Activated CD8-positive, alpha-beta memory T cell treated with anti-CD3 and anti-CD28 coated beads, Interleukin-2, amount 10 ng/mL, durations not matched to agents 7 days and 5 days (primary cell): ENCODE results near the gene TMEM132D. TPM values are rescaled to one million over a fixed set of nuclear protein-coding genes. Genes with fewer than 3 reads are reported as not detected.

Experiments used
- ATAC-seq: fragments of 150-1000 bp; cut with Tn5 transposase; one replicate; pipeline ENCODE4 v1.10.0; 2021; ENCODE audit warnings: moderate library complexity
- CTCF ChIA-PET: fragments of 350-600 bp; sonication (Branson Sonifier 250); formaldehyde crosslinking; loops from one replicate; lab custom pipeline; 2021; ENCODE audit warnings: antibody characterized with exemption; lab: Charles Lee
- DNase-seq: peaks from one replicate; pipeline ENCODE4 v3.0.0-alpha.2; 2020
- H3K27ac Mint-ChIP-seq: one replicate; pipeline ENCODE4 v1.8.0; 2021; ENCODE audit warnings: mild to moderate bottlenecking, mixed read lengths
- H3K27me3 Mint-ChIP-seq: one replicate; pipeline ENCODE4 v1.8.0; 2021; ENCODE audit warnings: mixed read lengths
- H3K36me3 Mint-ChIP-seq: one replicate; pipeline ENCODE4 v1.8.0; 2021; ENCODE audit warnings: mild to moderate bottlenecking, mixed read lengths
- H3K4me1 Mint-ChIP-seq: one replicate; pipeline ENCODE4 v1.8.0; 2021; ENCODE audit warnings: mixed read lengths
- H3K4me3 Mint-ChIP-seq: one replicate; pipeline ENCODE4 v1.8.0; 2021; ENCODE audit warnings: mild to moderate bottlenecking, moderate library complexity, mixed read lengths
- H3K9me3 Mint-ChIP-seq: one replicate; pipeline ENCODE4 v1.8.0; 2022; ENCODE audit warnings: low read depth, mixed read lengths
- total RNA-seq, 2 experiments: library from RNA; stranded (reverse); gene quantifications; one replicate each; pipeline ENCODE4 v1.2.3, GENCODE V29; 2021

TMEM132D gene
- total RNA-seq, 2 experiments from 2014 or later = not detected

DNA sequence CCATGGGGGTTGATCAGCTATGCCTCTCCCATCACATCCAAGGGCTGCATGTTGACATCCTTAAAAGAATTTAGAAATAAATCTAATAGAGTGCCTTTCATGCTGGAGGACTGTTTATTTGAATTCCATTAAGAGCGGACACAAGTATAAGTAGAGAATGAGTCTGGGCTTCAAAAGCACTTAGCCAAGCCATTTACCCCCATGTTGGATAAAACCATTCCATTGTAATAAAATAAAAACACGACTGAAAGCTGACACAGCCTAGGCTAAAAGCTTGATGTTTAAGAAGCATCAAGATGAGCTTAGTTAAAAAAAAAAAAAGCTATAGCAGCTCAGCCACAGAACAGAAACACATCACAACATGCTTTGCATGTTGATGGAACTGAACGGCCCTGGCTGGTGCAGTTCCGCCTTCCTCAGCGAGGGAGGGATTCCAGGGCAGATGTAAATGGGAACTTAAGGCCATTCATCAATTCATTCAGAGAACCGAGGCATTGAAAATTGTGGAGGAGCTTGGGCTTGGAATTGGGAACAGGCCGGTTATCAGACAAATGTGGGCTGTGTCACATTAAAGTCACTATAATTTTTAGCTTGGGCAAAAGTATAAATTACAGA lies 41.2 kb downstream of the TMEM132D start:
- Mint-ChIP-seq H3K36me3 (no peaks in the 10 kb centered on the region), H3K4me1 (no peaks in the 10 kb centered on the region), H3K27me3 (no peaks in the 10 kb centered on the region), H3K27ac (no peak overlapping the region), H3K4me3 (no peak overlapping the region), H3K9me3 (peaks cover 14% of the 10 kb centered on the region)
- DNase-seq = no peak
- CTCF ChIA-PET = no interaction called here
- ATAC-seq = no peak

- DNase-seq (no peak), ATAC-seq (no peak)
- H3K4me1 Mint-ChIP-seq = no peaks in the 10 kb centered on the region
- CTCF ChIA-PET = no interaction called here
- H3K9me3 Mint-ChIP-seq = peaks cover 14% of the 10 kb centered on the region
- no peak overlapping the region for H3K4me3 Mint-ChIP-seq
- no peak overlapping the region for H3K27ac Mint-ChIP-seq
- H3K36me3 Mint-ChIP-seq = no peaks in the 10 kb centered on the region
- H3K27me3 Mint-ChIP-seq = no peaks in the 10 kb centered on the region
Measured at GRCh38 chr12:129861951-129862350, 41.9 kb downstream of the TMEM132D start.

GRCh38 chr12:129854591-129854990 lies 49.2 kb downstream of the TMEM132D start:
- ATAC-seq = no peak
- no peak for DNase-seq

DNA sequence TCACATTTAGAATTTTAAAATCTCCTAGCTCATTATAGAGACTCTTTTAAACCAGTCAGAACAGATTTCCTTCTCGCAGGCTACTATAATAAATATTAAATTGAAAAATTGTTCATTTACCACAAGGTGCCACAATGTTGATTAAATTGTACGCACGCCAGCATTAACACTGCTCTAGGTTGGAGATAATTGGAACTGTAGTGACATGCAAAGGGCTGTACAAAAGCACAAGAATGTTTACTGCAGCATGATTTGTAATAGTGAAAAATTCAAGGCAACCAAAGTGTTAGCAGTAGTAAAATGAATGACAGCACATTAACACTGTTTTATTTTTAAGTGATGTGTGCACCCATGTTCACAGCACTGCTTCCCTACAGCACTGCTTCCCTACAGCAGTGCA lies 52.5 kb downstream of the TMEM132D start:
- ATAC-seq = no peak
- CTCF ChIA-PET = no interaction called here
- H3K27ac Mint-ChIP-seq = no peak overlapping the region
- H3K4me1 Mint-ChIP-seq = no peaks in the 10 kb centered on the region
- H3K36me3 Mint-ChIP-seq = no peaks in the 10 kb centered on the region
- H3K4me3 Mint-ChIP-seq = no peak overlapping the region
- DNase-seq = no peak
- no peaks in the 10 kb centered on the region for H3K9me3 Mint-ChIP-seq
- H3K27me3 Mint-ChIP-seq = no peaks in the 10 kb centered on the region

More at GRCh38 chr12:129854591-129854990, 49.2 kb downstream of the TMEM132D start:
- Mint-ChIP-seq H3K27ac (no peak overlapping the region), H3K9me3 (no peaks in the 10 kb centered on the region), H3K36me3 (no peaks in the 10 kb centered on the region), H3K27me3 (no peaks in the 10 kb centered on the region), H3K4me3 (no peak overlapping the region), H3K4me1 (no peaks in the 10 kb centered on the region)
- CTCF ChIA-PET = no interaction called here

GRCh38 chr12:129848876-129849275 lies 54.9 kb downstream of the TMEM132D start:
- DNase-seq (no peak), ATAC-seq (no peak)
- Mint-ChIP-seq H3K4me1 (no peaks in the 10 kb centered on the region), H3K4me3 (no peak overlapping the region), H3K27ac (no peak overlapping the region), H3K9me3 (no peaks in the 10 kb centered on the region), H3K36me3 (no peaks in the 10 kb centered on the region), H3K27me3 (no peaks in the 10 kb centered on the region)
- CTCF ChIA-PET = no interaction called here

GRCh38 chr12:129847063-129847462 lies 56.8 kb downstream of the TMEM132D start:
- no peaks in the 10 kb centered on the region for H3K27me3 Mint-ChIP-seq
- no peaks in the 10 kb centered on the region for H3K4me1 Mint-ChIP-seq
- no peak overlapping the region for H3K4me3 Mint-ChIP-seq
- DNase-seq (no peak), ATAC-seq (no peak)
- H3K9me3 Mint-ChIP-seq = no peaks in the 10 kb centered on the region
- no peaks in the 10 kb centered on the region for H3K36me3 Mint-ChIP-seq
- no peak overlapping the region for H3K27ac Mint-ChIP-seq
- CTCF ChIA-PET = no interaction called here

DNA sequence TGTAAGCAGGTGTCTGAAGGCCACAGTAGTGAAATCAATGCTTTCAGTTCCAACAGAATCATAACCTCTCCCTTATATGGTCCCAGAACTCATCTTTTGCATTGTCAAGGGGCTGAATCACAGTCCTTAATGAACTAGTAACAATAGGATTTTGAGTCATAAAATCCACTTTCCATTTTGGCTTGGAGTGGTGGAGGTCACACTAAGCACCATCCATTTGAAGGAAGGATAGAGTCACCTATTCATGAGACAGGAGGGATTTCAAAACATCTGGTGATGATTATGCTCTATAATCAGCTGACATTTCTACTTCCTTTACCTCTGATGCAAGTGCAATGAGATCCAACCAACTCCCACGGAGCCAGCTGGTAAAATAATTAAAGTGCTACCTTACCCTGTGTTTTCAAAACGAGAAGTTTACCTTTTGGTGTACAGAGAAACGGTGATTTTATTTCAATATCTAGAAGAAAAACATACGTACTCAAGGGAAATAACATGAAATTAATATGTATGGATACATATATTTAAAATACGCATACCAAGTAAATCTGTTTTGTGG lies 59.1 kb downstream of the TMEM132D start:
- Mint-ChIP-seq H3K27me3 (no peaks in the 10 kb centered on the region), H3K4me1 (no peaks in the 10 kb centered on the region), H3K36me3 (no peaks in the 10 kb centered on the region), H3K9me3 (no peaks in the 10 kb centered on the region), H3K4me3 (no peak overlapping the region), H3K27ac (no peak overlapping the region)
- CTCF ChIA-PET = no interaction called here
- no peak for DNase-seq
- ATAC-seq = no peak

DNA sequence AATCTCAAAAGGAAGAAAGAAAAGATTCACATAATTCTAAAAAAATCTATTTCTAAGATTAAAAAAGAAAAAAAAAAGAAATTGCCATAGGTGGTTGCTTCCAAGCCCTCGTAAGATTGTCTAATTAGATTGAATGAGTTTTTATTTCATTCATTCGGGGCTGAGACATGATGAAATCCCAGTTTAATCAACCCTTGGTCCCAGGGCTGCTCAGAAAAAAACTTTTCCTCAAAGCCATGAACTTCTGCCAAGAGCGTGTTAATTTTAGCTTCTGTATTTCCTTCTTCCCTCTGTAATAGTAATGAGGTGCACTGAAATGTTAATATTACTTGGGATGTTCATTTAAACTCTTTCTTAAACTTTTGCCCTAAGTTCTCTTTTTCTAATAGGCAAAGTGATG lies 62.6 kb downstream of the TMEM132D start:
- ATAC-seq (no peak), DNase-seq (no peak)
- Mint-ChIP-seq H3K9me3 (no peaks in the 10 kb centered on the region), H3K27me3 (no peaks in the 10 kb centered on the region), H3K27ac (no peak overlapping the region), H3K4me3 (no peak overlapping the region), H3K4me1 (no peaks in the 10 kb centered on the region), H3K36me3 (no peaks in the 10 kb centered on the region)
- CTCF ChIA-PET = no interaction called here

GRCh38 chr12:129840145-129840884 lies 63.5 kb downstream of the TMEM132D start:
- no peaks in the 10 kb centered on the region for H3K9me3 Mint-ChIP-seq
- CTCF ChIA-PET = no interaction called here
- no peak for DNase-seq
- H3K27ac Mint-ChIP-seq = no peak overlapping the region
- no peak for ATAC-seq
- H3K4me1 Mint-ChIP-seq = no peaks in the 10 kb centered on the region
- no peak overlapping the region for H3K4me3 Mint-ChIP-seq
- H3K27me3 Mint-ChIP-seq = no peaks in the 10 kb centered on the region
- H3K36me3 Mint-ChIP-seq = no peaks in the 10 kb centered on the region

DNA sequence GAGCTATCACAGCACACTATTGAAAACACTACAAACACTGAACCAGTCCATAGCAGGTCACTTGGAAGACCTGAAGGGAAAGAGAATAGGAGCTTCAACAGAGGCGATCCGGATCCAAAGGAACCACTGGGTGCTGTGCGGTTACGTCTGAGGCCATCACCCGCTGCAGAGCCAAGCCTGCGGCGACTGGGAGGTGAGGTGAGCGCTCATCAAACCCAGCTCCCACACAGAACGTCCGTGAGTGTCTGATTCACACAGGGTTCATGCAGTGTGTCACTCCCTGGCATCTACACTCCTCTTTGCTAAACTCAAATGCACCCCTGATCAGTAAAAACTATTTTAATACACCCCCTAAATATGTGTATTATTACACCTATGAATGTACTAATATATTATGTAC lies 64.1 kb downstream of the TMEM132D start:
- Mint-ChIP-seq H3K9me3 (peaks cover 3% of the 10 kb centered on the region), H3K4me1 (no peaks in the 10 kb centered on the region), H3K27me3 (no peaks in the 10 kb centered on the region), H3K4me3 (no peak overlapping the region), H3K36me3 (no peaks in the 10 kb centered on the region), H3K27ac (no peak overlapping the region)
- CTCF ChIA-PET = no interaction called here
- no peak for DNase-seq
- ATAC-seq = no peak

GRCh38 chr12:129831294-129831693 lies 72.5 kb downstream of the TMEM132D start:
- DNase-seq = no peak
- Mint-ChIP-seq H3K27ac (no peak overlapping the region), H3K36me3 (peaks cover 1% of the 10 kb centered on the region), H3K4me3 (no peak overlapping the region), H3K9me3 (peaks cover 4% of the 10 kb centered on the region), H3K4me1 (no peaks in the 10 kb centered on the region), H3K27me3 (no peaks in the 10 kb centered on the region)
- CTCF ChIA-PET = no interaction called here
- no peak for ATAC-seq

- H3K9me3 Mint-ChIP-seq = peaks cover 7% of the 10 kb centered on the region
- no peak overlapping the region for H3K27ac Mint-ChIP-seq
- ATAC-seq (no peak), DNase-seq (no peak)
- CTCF ChIA-PET = no interaction called here
- H3K27me3 Mint-ChIP-seq = no peaks in the 10 kb centered on the region
- H3K4me1 Mint-ChIP-seq = no peaks in the 10 kb centered on the region
- no peak overlapping the region for H3K4me3 Mint-ChIP-seq
- H3K36me3 Mint-ChIP-seq = peaks cover 1% of the 10 kb centered on the region
Measured at GRCh38 chr12:129830796-129831195, 73.0 kb downstream of the TMEM132D start.

GRCh38 chr12:129827866-129828384 lies 75.9 kb downstream of the TMEM132D start:
- ATAC-seq = no peak
- CTCF ChIA-PET = no interaction called here

More at GRCh38 chr12:129827866-129828384, 75.9 kb downstream of the TMEM132D start:
- peaks cover 1% of the 10 kb centered on the region for H3K36me3 Mint-ChIP-seq
- no peaks in the 10 kb centered on the region for H3K4me1 Mint-ChIP-seq
- DNase-seq = no peak
- H3K9me3 Mint-ChIP-seq = peaks cover 5% of the 10 kb centered on the region
- H3K4me3 Mint-ChIP-seq = no peak overlapping the region
- H3K27me3 Mint-ChIP-seq = no peaks in the 10 kb centered on the region
- no peak overlapping the region for H3K27ac Mint-ChIP-seq
